Neural cell (in vitro differentiated cells): ENCODE measurements around the gene RBM46. TPM values are rescaled to one million over a fixed set of nuclear protein-coding genes. Genes with fewer than 3 reads are reported as not detected.

Source experiments
- H2AFZ ChIP-seq: fragments of 200-600, 300-800 bp; sonication (generic), shearing (Covaris generic); 2 replicates; pipeline ENCODE4 v1.6.0; 2014; ENCODE audit warnings: low read depth, mild to moderate bottlenecking, antibody characterized with exemption, low read length, moderate library complexity
- H3F3A ChIP-seq: fragments of 200-600 bp; shearing (Covaris generic); 2 replicates; pipeline ENCODE4 v1.6.1; 2016; ENCODE audit warnings: mild to moderate bottlenecking, moderate library complexity, mixed read lengths, antibody characterized with exemption, low read length; ENCODE audit not compliant: insufficient read depth, poor library complexity, severe bottlenecking
- H3K27ac ChIP-seq: fragments of 200-600, 300-800 bp; sonication (generic), shearing (Covaris generic); 2 replicates; pipeline ENCODE4 v1.5.1; 2014; ENCODE audit warnings: mild to moderate bottlenecking, low read length, moderate library complexity
- H3K27me3 ChIP-seq: fragments of 300-800, 200-600 bp; sonication (generic), shearing (Covaris generic); 2 replicates; pipeline ENCODE4 v1.6.0; 2014; ENCODE audit warnings: mild to moderate bottlenecking, low read depth, low read length, moderate library complexity; ENCODE audit not compliant: insufficient read depth
- H3K36me3 ChIP-seq: fragments of 300-800, 200-600 bp; sonication (generic), shearing (Covaris generic); 2 replicates; pipeline ENCODE4 v1.5.1; 2014; ENCODE audit warnings: mild to moderate bottlenecking, antibody characterized with exemption, low read length, moderate library complexity; ENCODE audit not compliant: insufficient read depth
- H3K4me2 ChIP-seq: fragments of 300-800, 200-600 bp; sonication (generic), shearing (Covaris generic); 2 replicates; pipeline ENCODE4 v1.6.0; 2014; ENCODE audit warnings: mild to moderate bottlenecking, low read length
- H3K4me3 ChIP-seq: fragments of 300-800, 200-600 bp; sonication (generic), shearing (Covaris generic); 2 replicates; pipeline ENCODE4 v1.5.1; 2014; ENCODE audit warnings: mild to moderate bottlenecking, low read length, moderate library complexity
- H3K79me2 ChIP-seq: fragments of 200-600 bp; shearing (Covaris generic); replicated peaks from 2 replicates; pipeline ENCODE4 v1.6.0; 2014; ENCODE audit warnings: mild to moderate bottlenecking, low read length, moderate library complexity; ENCODE audit not compliant: insufficient read depth
- H3K9ac ChIP-seq: fragments of 300-800, 200-600 bp; sonication (generic), shearing (Covaris generic); 2 replicates; pipeline ENCODE4 v1.6.1; 2016; ENCODE audit warnings: mild to moderate bottlenecking, low read length, mixed read lengths
- H3K9me2 ChIP-seq: fragments of 200-600 bp; shearing (Covaris generic); 2 replicates; pipeline ENCODE4 v1.6.1; 2016; ENCODE audit warnings: mild to moderate bottlenecking, low read length, mixed read lengths; ENCODE audit not compliant: insufficient read depth
- H3K9me3 ChIP-seq: fragments of 200-600, 300-800 bp; sonication (generic), shearing (Covaris generic); 2 replicates; pipeline ENCODE4 v1.6.1; 2016; ENCODE audit warnings: mild to moderate bottlenecking, mixed run types, low read length, moderate library complexity, mixed read lengths
- H4K20me1 ChIP-seq: fragments of 200-600 bp; shearing (Covaris generic); 2 replicates; pipeline ENCODE4 v1.6.1; 2016; ENCODE audit warnings: mild to moderate bottlenecking, mixed run types; ENCODE audit not compliant: insufficient read depth
- EP300 ChIP-seq: fragments of 450-650 bp; conservative IDR thresholded peaks from 2 replicates; pipeline ENCODE4 v1.6.1; 2014; ENCODE audit warnings: antibody characterized with exemption, mild to moderate bottlenecking, moderate library complexity; ENCODE audit not compliant: poor library complexity, severe bottlenecking
- EZH2 ChIP-seq: fragments of 200-600, 300-800 bp; shearing (Covaris generic), sonication (generic); IDR thresholded peaks from 2 replicates; pipeline ENCODE4 v1.6.1; 2014; ENCODE audit warnings: antibody characterized with exemption, low read length, borderline replicate concordance, mild to moderate bottlenecking; ENCODE audit not compliant: insufficient read depth, poor library complexity, severe bottlenecking
- MXI1 ChIP-seq: fragments of 450-650 bp; conservative IDR thresholded peaks from 2 replicates; pipeline ENCODE4 v1.6.1; 2014; ENCODE audit warnings: antibody characterized with exemption, mild to moderate bottlenecking; ENCODE audit not compliant: poor library complexity, severe bottlenecking
- POLR2AphosphoS5 ChIP-seq: IDR thresholded peaks from 2 replicates; pipeline ENCODE4 v1.6.1; 2012
- RAD21 ChIP-seq: fragments of 450-650 bp; conservative IDR thresholded peaks from 2 replicates; pipeline ENCODE4 v1.6.1; 2014; ENCODE audit warnings: antibody characterized with exemption, mild to moderate bottlenecking, moderate library complexity
- SMC3 ChIP-seq: fragments of 450-650 bp; conservative IDR thresholded peaks from 2 replicates; pipeline ENCODE4 v1.6.1; 2014; ENCODE audit warnings: antibody characterized with exemption, mild to moderate bottlenecking, moderate library complexity; ENCODE audit not compliant: poor library complexity
- TAF1 ChIP-seq: IDR thresholded peaks from 2 replicates; pipeline ENCODE4 v1.6.1; 2012; ENCODE audit warnings: low read depth
- polyA plus RNA-seq: library from polyadenylated mRNA; depleted of rRNA; stranded (reverse); fragments of >200 nt; gene quantifications from 2 replicates; pipeline ENCODE4 v1.2.3, GENCODE V29; 2014
- TF ChIP-seq, protein P1 (sequence below): fragments of 450-650 bp; IDR thresholded peaks from 2 replicates; pipeline ENCODE4 v1.5.1; 2014; ENCODE audit warnings: antibody characterized with exemption, mild to moderate bottlenecking, moderate library complexity; ENCODE audit not compliant: poor library complexity, severe bottlenecking
- TF ChIP-seq, protein P2 (sequence below): IDR thresholded peaks from 2 replicates; pipeline ENCODE4 v1.6.1; 2012; ENCODE audit warnings: borderline replicate concordance

The RBM46 gene
- polyA plus RNA-seq, 1 donor from 2014 or later: 0.09 TPM

- H3K9ac ChIP-seq: no peak overlapping the region
Measured at GRCh38 chr4:154838694-154839093, 57.6 kb downstream of the RBM46 start.

GRCh38 chr4:154854362-154854761 is 73.3 kb downstream of the RBM46 start:
- no peaks in the 10 kb centered on the region for H3K36me3 ChIP-seq
- no peak overlapping the region for H2AFZ ChIP-seq
- no peak overlapping the region for H3K27ac ChIP-seq
- no peaks in the 10 kb centered on the region for H3K79me2 ChIP-seq
- H3K4me3 ChIP-seq: no peak overlapping the region
- H3K4me2 ChIP-seq: no peak overlapping the region
- TF ChIP-seq TAF1 (no peak), SMC3 (peak; percentile 78), RAD21 (peak; percentile 83)
- TF ChIP-seq, protein P1, sequence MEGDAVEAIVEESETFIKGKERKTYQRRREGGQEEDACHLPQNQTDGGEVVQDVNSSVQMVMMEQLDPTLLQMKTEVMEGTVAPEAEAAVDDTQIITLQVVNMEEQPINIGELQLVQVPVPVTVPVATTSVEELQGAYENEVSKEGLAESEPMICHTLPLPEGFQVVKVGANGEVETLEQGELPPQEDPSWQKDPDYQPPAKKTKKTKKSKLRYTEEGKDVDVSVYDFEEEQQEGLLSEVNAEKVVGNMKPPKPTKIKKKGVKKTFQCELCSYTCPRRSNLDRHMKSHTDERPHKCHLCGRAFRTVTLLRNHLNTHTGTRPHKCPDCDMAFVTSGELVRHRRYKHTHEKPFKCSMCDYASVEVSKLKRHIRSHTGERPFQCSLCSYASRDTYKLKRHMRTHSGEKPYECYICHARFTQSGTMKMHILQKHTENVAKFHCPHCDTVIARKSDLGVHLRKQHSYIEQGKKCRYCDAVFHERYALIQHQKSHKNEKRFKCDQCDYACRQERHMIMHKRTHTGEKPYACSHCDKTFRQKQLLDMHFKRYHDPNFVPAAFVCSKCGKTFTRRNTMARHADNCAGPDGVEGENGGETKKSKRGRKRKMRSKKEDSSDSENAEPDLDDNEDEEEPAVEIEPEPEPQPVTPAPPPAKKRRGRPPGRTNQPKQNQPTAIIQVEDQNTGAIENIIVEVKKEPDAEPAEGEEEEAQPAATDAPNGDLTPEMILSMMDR: peak; percentile 76
- TF ChIP-seq, protein P2, sequence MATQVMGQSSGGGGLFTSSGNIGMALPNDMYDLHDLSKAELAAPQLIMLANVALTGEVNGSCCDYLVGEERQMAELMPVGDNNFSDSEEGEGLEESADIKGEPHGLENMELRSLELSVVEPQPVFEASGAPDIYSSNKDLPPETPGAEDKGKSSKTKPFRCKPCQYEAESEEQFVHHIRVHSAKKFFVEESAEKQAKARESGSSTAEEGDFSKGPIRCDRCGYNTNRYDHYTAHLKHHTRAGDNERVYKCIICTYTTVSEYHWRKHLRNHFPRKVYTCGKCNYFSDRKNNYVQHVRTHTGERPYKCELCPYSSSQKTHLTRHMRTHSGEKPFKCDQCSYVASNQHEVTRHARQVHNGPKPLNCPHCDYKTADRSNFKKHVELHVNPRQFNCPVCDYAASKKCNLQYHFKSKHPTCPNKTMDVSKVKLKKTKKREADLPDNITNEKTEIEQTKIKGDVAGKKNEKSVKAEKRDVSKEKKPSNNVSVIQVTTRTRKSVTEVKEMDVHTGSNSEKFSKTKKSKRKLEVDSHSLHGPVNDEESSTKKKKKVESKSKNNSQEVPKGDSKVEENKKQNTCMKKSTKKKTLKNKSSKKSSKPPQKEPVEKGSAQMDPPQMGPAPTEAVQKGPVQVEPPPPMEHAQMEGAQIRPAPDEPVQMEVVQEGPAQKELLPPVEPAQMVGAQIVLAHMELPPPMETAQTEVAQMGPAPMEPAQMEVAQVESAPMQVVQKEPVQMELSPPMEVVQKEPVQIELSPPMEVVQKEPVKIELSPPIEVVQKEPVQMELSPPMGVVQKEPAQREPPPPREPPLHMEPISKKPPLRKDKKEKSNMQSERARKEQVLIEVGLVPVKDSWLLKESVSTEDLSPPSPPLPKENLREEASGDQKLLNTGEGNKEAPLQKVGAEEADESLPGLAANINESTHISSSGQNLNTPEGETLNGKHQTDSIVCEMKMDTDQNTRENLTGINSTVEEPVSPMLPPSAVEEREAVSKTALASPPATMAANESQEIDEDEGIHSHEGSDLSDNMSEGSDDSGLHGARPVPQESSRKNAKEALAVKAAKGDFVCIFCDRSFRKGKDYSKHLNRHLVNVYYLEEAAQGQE: no peak
- H3F3A ChIP-seq: no peaks in the 10 kb centered on the region
- H4K20me1 ChIP-seq: no peaks in the 10 kb centered on the region
- no peak overlapping the region for H3K9ac ChIP-seq
- H3K27me3 ChIP-seq: no peaks in the 10 kb centered on the region
- no peaks in the 10 kb centered on the region for H3K9me3 ChIP-seq
- H3K9me2 ChIP-seq: no peaks in the 10 kb centered on the region

More at GRCh38 chr4:154838694-154839093, 57.6 kb downstream of the RBM46 start:
- Histone ChIP-seq H3K4me2 (no peak overlapping the region), H3K9me2 (no peaks in the 10 kb centered on the region), H2AFZ (no peak overlapping the region), H4K20me1 (no peaks in the 10 kb centered on the region), H3K27ac (no peak overlapping the region), H3F3A (no peaks in the 10 kb centered on the region), H3K79me2 (no peaks in the 10 kb centered on the region), H3K36me3 (no peaks in the 10 kb centered on the region), H3K9me3 (no peaks in the 10 kb centered on the region), H3K27me3 (no peaks in the 10 kb centered on the region), H3K4me3 (no peak overlapping the region)
- TF ChIP-seq MXI1 (no peak), EP300 (no peak), POLR2AphosphoS5 (no peak), TAF1 (no peak), SMC3 (no peak), RAD21 (no peak), EZH2 (no peak)
- TF ChIP-seq, protein P1: no peak
- TF ChIP-seq, protein P2: no peak
